NCI-H2196 (cell line): ENCODE data around the gene SH2D4B.
A peak's percentile ranks its signal among the peaks of the same experiment; 100 is the strongest.
"Not testable (repeated sequence)": the region's sequence is repeated elsewhere in the genome, so short reads cannot be mapped to it uniquely, and the experiment has no call there.

Source experiments
- DNase-seq: peaks from one replicate; lab custom pipeline; 2025; ENCODE audit not compliant: unreplicated experiment; lab: John Stamatoyannopoulos, UW

SH2D4B gene

DNA sequence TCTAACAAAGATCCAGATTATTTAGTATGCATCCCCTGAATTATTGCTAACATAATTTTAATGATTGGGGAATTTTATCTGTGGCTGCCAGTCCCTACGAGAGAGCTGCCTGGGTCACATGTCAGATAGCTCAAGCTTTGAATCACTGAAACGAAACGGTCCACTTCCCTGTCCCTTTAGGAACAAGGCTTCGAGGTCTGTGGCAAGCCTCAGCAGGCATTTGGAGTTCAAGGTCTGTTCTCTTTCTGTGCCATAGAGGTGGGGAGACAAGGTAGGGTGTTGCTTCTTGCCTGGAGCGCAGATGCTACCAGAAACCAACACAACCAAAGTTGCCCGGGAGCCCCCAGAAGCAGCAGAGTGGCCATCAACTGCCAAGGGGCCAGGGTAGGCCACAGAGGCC lies 13.9 kb upstream of the SH2D4B start:
- DNase-seq: no peak

DNA sequence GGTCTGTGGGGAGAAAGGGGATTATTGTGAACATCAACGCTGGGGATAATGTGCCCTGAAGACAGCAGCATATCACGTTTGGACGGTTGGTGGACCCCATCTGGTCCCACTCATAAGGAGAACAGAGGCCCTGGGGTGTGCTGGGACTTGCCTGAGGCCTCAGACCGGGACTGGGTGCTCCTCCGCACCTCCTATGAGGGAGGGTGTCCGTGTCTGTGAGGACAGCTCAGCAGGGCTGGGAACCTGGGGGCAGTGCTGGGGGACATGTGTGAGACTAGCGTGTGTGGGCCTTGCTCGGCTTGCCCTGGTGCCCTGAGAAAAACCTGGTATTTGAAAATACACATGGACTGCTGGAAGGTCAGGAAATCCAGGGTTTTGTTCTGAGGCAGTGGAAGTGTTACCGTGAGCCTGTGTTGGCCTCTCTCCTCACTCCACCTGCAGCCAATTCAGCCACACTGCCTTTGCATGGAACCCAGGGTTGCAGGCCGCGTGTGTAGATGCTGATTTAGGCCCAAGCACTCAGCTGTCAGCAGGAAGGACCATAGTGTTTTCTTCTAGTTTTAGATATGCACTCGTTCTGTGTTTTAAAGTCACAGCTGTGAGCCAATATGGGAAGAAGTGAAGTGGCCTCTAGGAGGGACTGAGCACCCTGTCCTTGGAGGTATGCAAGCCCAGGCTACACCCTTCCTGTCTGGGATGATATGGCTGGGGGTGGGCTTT lies 13.4 kb upstream of the SH2D4B start:
- no peak for DNase-seq

DNA sequence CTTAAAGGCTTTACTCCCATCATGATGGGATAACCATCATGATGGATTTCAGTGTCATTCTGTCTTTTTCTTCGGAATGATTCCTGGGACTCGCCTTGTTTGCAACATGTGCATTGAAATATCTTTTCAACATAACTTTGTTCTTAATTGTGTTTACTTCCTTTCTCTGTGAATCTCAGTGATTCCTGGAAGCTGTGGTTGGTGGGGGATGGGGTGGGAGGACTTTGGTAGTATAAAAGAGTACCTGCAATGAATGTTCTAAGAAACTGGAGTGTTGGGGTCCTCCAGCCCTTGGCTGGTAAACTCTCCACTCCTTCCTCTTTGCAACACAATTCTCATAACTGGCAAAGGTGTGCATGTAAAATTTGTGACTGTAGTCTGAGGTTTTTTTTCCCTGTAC lies 11.5 kb upstream of the SH2D4B start:
- DNase-seq: no peak

DNA sequence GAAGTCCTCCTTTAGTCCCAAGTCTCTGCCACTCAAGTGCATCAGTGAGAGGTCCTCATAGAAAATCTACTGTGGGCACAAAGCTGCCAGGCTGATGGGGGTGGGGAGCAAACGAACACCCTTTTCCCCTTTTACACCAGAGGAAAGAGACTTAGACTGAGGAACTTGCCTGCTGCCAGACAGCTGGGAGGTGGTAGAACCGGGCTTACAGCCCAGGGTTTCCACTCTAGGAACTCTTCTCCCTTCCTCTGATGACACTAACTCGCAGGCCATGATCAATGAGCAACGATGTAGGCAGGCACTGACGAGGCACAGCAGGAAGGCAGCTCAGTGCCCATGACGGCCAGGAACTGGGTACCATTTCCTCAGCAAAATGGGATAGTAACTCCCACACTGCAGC lies 11.0 kb upstream of the SH2D4B start:
- no peak for DNase-seq

DNA sequence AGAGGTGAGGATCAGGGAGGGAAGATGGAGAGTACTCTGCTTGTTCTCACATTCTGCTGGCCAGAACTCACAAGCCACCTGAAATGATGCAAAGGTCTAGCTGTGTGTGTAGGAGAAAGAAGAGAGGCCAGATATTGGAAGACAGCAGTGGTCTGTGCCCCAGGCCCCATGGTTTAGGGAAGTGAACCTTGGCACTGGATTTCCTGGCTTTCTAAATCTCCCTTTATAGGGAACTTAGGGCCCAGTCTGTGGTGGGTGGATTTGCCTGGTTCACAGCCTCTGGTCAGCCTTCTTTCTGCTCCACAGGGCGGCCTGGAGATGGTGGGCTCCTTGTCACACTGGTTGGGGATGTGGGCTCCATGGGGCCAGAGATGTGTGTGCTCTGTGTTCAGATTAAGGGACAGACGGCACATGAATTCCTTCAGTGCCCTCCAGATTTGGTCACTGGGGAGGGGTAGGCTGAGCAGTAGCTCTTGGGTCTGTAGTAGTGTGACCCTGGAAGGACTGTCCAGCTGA lies 9.5 kb upstream of the SH2D4B start:
- DNase-seq: no peak

DNA sequence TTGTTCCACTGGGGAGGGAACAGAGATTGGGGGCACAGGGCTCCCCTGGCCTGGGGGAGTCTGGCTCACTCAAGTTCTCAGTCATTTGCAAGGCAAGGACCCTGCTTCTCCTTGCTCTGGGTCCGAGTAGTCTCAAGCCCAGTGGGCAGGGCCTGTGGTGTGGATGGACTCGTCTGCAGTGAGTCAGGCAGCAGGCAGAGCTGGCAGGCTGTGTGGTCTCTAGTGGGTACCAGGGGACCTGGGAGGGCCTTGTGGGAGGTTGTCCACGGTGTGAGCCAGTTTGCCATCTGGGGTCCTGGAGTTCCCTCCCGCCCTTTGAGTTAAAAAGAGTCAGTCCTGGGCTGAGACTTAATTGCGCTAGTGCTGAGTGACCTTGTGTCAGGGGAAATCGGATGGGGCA lies 8.8 kb upstream of the SH2D4B start:
- DNase-seq: no peak

DNA sequence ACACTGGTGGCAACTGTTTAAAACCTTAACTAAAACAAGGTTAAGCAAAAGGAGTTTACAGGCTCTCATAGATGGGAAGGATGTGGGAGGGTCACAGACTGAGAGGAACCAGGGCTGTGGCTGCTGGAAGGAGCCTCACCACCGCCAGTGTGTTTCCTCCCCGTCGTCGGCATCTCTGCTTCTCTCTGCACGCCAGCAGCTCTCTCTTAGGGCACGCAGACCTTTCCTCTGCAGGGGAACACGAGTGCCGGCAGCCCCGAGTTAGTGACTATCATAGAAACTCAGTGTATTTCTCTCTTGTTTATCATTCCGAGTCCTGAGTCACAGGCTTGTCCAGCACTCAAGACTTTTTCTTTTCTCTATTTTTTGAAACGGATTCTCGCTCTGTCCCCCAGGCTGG lies 8.1 kb upstream of the SH2D4B start:
- DNase-seq: no peak

DNA sequence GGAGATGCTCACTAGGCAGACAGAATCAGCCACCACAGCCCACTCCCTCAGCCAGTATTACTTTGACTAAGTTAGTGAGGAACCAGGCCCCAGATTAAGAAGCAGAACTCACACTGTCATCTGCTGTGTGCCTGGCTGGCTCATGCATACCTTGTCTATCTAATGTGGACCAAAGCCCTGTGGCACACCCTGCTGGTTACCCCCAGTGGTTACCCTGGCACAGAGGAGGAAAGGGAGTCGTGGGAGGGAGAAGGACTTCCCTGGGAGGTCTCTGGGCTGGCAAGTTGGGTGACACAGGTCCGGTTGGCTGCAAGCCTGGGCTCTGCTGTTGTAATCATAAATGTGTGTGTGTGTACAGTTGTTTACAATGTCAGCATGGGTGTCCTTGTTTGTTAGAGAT lies 7.5 kb upstream of the SH2D4B start:
- no peak for DNase-seq

DNA sequence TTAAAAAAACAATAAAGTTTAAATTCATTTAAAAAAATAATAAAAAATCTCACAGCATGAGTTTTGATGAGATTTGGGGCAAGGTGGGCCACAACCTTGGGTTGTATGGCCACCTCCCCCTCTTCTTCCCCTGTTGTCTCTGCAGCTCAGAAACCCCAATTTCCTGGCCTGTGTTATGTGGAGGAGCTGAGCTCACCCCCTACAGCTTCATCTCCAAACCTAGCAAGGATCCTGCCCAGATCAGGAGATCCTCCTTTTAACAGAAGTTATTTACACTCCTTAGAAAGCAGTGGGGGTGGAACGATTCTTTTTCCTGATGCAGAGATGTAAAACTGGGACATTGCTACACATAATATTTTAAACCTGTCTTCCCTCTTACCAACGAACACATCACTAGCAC lies 6.9 kb upstream of the SH2D4B start:
- no peak for DNase-seq

DNA sequence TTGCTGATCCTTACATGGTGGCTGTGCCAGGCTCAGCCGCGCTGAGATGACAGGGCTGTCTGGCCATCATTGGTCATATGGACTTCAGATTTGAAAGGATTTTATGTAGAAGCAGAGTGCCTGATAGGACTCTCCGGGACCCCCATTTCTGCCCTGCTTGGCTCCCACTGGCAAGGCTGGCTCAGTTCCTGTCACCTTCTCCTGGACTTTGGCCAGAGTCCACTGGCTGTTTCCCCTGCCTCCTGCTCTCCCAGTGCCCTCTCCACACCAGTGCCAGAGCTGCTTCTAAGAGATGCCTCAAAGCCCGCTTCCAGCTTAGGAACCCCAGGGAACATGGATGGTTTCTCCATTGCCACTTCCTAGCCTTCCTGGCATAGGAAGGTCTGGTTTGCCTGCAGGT lies 5.1 kb upstream of the SH2D4B start:
- no peak for DNase-seq

DNA sequence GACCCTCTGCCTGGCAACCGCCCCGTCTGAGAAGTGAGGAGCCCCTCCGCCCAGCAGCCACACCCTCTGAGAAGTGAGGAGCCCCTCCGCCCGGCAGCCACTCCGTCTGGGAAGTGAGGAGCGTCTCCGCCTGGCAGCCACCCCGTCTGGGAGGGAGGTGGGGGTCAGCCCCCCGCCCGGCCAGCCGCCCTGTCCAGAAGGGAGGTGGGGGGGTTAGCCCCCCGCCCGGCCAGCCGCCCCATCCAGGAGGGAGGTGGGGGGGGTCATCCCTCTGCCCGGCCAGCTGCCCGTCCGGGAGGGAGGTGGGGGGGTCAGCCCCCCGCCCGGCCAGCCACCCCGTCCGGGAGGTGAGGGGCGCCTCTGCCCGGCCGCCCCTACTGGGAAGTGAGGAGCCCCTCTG lies 3.6 kb upstream of the SH2D4B start:
- not testable (repeated sequence) for DNase-seq

DNA sequence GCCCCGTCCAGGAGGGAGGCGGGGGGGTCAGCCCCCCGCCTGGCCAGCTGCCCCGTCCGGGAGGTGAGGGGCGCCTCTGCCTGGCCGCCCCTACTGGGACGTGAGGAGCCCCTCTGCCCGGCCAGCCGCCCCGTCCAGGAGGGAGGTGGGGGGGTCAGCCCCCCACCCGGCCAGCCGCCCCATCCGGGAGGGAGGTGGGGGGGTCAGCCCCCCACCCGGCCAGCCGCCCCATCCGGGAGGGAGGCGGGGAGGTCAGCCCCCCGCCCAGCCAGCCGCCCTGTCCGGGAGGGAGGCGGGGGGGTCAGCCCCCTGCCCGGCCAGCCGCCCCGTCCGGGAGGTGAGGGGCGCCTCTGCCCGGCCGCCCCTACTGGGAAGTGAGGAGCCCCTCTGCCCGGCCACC lies 3.1 kb upstream of the SH2D4B start:
- DNase-seq: not testable (repeated sequence)

DNA sequence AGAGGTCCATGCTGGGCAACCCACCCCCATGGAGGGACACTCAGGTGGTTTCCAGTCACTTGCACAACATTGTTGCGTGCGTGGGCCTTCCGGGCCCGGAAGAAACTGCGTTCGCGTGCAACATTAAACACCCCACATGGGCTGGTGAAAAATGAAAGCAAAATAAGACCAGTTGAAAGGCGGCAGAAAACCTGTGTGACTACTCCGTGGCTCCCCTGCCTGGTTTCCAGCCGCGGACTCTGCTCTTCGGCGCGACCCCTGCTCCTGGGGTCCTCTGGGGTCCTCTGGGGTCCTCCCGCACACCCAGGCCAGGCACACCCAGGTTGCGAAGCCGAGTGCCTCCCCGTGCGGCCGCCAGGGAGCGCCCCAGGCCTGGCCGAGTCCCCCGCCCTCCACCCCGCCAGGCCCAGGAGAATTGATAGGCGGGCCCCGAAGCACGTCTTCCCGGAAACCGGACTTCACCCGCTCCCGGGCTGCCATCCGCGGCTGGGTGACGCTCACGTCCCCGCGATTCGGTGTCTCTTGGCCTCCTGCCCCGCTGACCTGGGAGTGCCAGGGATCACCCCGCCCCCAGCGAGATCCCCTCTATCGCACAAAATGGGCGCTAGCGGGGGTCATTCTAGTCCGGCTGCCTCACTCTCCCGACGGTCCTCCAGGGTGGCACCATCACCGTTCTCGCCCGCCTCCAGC lies 1.9 kb upstream of the SH2D4B start:
- DNase-seq: no peak

DNA sequence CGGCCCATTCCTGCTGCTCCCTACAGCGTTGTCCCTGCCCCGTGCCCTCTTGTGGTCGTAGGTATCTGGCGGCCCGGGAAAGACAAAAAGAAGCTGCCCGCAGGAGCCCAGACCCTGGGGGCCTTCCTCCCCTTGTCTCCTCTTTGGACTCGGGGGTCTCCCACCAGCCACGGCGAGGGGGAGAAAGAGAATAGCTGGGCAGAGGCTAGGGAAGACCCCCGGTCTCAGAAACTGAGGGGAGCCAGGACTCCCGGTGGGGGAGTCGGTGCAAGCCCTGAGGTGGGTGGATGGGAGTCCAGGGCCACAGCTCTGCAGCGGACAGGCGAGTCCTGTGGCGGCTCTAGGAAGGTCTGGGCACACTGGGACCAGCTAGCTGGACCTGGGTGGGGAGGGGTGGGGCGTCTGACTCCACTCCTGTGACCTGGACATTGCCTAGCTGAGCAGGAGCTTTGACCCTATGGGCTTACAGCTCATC lies 1.3 kb upstream of the SH2D4B start:
- DNase-seq: no peak

DNA sequence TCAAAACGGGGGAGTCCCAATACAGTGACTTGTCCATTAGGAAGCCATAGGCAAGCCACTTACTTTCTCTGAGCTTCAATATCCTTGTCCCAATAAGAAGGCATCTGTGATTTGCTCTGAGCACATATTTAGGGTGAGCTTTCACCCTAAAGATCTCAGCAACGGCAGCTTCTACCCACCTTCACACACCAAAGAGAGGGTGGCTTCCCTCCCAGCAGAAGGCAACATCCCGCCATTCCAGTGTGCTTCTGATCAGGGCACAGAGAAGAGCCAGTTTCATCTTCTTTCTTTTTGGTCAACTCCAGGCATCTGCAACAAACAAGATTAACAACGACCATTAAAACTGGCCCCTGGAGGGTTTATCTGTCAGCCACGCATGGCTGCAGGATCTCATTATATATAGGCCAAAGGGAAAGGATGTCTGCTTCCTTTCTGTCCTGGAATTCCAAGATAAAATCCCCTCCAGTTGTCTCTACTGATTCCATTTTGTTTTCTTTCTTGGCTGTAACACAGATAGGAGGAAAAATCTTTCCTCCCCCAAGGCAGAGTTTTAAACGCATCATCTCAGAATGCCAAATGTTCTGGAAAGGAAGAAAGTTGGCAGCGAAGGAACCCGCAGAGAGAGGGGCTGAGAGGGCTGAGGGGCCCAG lies 491 bp upstream of the SH2D4B start:
- no peak for DNase-seq

DNA sequence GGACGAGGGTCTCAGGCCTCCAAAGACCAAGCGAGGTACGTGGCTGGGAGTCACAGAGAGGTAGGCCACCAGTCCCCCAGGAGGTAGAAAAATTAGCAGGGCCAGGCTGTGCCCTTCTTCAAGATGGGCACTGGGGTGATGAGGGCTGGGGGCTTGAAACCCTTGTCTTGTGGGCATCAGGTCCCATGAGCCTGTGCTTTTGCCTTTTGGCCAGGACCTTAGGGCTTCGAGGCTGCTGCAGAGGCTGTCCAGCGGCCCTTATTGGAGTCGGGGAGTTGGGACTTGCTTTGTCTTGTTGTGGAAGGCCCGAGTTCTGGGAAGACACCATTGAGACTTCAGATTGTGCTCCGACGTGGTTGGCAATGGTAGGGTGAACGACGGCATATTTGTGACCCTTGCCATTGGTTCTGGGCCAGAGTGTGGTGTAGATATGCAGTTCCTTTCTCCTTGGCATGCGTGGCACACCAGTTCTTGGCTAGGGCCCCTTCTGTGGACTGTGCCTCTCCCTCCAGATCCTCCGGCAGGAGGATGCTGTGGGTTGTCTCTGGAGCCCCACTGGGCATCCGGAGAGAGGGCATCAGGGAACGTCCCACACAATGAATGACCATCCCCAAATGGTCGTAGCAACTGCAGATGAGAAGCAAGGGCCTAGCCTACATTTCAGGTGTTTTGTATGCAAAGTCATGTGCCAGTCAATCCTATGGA lies 931 bp downstream of the SH2D4B start:
- DNase-seq: no peak

DNA sequence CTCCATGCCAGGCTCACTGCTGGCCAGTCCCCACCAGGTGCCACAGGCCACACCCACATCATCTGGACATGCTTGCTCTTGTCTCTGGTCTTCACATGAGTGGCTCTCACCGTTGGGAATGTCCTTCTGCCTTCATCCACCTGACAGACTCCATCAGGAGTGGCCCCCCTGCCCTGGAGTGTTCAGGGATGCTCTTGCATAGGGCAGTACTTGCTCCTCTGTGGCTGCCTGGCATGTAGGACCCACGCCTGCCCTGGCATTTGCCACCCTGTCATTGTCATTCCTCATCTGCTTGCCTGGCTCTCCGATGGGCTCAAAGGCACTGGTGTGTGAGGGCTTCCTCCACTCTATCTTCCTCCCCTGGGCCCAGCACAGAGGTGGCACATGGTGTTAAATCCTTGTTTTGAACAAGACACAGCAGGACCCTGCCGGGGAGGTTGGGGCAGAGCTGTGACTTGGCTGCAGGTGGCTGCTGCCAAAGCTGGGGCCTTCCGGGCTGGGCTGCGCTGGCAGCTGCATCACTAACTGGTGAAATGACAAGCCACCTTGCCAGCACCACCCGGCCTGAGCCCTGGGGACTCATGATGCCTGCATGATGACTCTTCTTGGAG lies 1.8 kb downstream of the SH2D4B start:
- peak; percentile 42 for DNase-seq

DNA sequence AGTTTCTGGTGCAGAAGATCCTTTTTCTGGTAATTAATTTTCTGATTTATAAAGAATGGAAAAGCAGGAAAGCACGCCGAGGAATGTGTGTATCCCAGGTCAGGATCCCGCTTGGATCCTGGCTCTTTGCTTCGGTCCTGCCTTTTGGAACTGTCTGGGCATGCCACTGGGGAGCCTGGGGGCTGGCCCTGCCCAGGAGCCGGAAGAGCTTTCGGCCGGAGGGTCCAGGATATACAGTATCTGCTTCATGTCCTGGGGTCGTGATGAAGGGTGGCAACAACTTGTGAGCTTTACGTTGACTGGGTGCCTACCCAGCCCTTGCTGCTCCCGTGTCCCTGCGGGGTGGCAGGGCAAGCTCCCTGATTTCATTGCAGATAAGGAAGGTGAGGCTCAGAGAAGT lies 2.4 kb downstream of the SH2D4B start:
- no peak for DNase-seq

DNA sequence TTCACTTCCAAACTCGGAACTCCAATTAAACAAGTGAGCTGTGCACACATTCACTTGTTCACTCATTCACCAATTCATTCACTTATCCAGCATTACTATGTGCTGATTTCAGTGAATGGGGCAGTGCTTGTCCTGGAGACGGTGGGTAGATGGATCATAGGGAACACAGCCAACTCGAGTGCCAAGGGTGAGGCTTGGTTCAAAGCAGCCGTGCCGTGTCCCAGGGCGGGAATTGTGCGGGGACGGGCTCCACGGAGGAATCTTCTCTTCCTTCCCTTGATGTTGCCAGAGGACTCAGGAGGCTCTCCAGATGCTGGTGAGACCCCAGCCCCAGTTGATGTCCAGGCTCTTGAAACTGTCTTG lies 2.9 kb downstream of the SH2D4B start:
- no peak for DNase-seq

DNA sequence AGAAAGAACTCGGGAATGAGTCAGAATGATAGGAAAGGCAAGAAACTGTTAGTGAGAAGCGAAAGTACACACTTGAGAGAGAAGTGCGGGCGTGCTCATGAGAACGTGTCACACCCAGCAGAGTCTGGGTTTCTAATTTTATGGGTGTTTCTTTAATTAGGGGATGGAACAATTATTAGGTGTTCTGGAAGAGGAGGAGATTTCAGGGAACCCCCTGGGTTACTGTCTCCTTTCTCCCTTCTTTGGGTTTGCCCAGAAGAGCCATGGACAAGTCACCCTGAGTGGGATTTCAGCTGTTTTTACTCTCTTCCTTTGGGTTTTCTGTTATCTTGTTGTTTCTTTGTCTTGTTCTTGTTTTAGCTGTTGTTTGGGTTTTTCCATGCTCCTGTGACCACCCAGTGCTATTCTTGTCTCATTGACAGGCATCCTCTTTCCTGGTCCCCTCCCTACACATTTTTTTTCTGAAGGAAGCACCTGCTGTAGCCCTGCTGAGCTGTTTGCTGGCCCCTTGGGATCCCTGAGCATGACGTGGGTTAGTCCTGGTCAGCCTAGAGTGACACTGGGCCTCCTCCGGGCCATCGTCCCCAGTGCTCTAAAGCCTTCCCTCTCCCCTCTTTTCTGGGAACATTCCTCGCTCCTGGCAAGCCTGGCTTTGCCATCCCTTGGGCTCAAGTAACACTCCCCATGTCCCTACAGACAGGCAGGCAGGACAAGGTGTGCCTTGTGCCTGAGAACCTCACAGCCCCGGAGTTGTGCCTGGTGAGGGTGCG lies 3.5 kb downstream of the SH2D4B start:
- no peak for DNase-seq
